Endothelial cell (in vitro differentiated cells): ENCODE data around the gene RANBP3L. TPM values are rescaled to one million over a fixed set of nuclear protein-coding genes. Genes with fewer than 3 reads are reported as not detected.
"Not testable (repeated sequence)": the region's sequence is repeated elsewhere in the genome, so short reads cannot be mapped to it uniquely, and the experiment has no call there.

Experiments
- DNase-seq: peaks from one replicate; pipeline ENCODE4 v3.0.0; 2021; ENCODE audit warnings: low spot score
- H3K27ac Mint-ChIP-seq: one replicate; pipeline ENCODE4 v1.8.0; 2021; ENCODE audit warnings: mixed read lengths, inconsistent platforms; ENCODE audit not compliant: unreplicated experiment
- H3K27me3 Mint-ChIP-seq: one replicate; pipeline ENCODE4 v1.8.0; 2021; ENCODE audit warnings: mild to moderate bottlenecking, moderate library complexity, mixed read lengths, inconsistent platforms; ENCODE audit not compliant: unreplicated experiment
- H3K36me3 Mint-ChIP-seq: one replicate; pipeline ENCODE4 v1.8.0; 2021; ENCODE audit warnings: mild to moderate bottlenecking, low read depth, mixed read lengths, inconsistent platforms; ENCODE audit not compliant: unreplicated experiment
- H3K4me1 Mint-ChIP-seq: one replicate; pipeline ENCODE4 v1.8.0; 2021; ENCODE audit warnings: mild to moderate bottlenecking, mixed read lengths, inconsistent platforms; ENCODE audit not compliant: unreplicated experiment
- H3K4me3 Mint-ChIP-seq: one replicate; pipeline ENCODE4 v1.8.0; 2021; ENCODE audit warnings: mild to moderate bottlenecking, mixed read lengths, inconsistent platforms; ENCODE audit not compliant: unreplicated experiment
- H3K9me3 Mint-ChIP-seq: one replicate; pipeline ENCODE4 v1.8.0; 2021; ENCODE audit warnings: mixed read lengths, inconsistent platforms; ENCODE audit not compliant: unreplicated experiment
- long read RNA-seq: library from polyadenylated mRNA; unstranded; transcript quantifications from one replicate; pipeline ENCODE4 v2.0.0, GENCODE V29; 2020; ENCODE audit not compliant: unreplicated experiment
- total RNA-seq: library from RNA; stranded (reverse); fragmentation: NEBNext Ultra II Directional; extraction: Animal tissue kit (Norgen Biotek cat#: 25700); gene quantifications from one replicate; pipeline ENCODE4 v1.2.1, GENCODE V29; 2021; ENCODE audit not compliant: unreplicated experiment
- TF ChIP-seq, protein P1 (sequence below): fragments of 200-600 bp; sonication (generic); IDR thresholded peaks from one replicate; pipeline ENCODE4 v1.5.0; 2021; ENCODE audit warnings: antibody characterized with exemption; ENCODE audit not compliant: unreplicated experiment

Gene RANBP3L, protein sequence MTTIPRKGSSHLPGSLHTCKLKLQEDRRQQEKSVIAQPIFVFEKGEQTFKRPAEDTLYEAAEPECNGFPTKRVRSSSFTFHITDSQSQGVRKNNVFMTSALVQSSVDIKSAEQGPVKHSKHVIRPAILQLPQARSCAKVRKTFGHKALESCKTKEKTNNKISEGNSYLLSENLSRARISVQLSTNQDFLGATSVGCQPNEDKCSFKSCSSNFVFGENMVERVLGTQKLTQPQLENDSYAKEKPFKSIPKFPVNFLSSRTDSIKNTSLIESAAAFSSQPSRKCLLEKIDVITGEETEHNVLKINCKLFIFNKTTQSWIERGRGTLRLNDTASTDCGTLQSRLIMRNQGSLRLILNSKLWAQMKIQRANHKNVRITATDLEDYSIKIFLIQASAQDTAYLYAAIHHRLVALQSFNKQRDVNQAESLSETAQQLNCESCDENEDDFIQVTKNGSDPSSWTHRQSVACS
- not detected for total RNA-seq
- long read RNA-seq, result 0 reads

DNA sequence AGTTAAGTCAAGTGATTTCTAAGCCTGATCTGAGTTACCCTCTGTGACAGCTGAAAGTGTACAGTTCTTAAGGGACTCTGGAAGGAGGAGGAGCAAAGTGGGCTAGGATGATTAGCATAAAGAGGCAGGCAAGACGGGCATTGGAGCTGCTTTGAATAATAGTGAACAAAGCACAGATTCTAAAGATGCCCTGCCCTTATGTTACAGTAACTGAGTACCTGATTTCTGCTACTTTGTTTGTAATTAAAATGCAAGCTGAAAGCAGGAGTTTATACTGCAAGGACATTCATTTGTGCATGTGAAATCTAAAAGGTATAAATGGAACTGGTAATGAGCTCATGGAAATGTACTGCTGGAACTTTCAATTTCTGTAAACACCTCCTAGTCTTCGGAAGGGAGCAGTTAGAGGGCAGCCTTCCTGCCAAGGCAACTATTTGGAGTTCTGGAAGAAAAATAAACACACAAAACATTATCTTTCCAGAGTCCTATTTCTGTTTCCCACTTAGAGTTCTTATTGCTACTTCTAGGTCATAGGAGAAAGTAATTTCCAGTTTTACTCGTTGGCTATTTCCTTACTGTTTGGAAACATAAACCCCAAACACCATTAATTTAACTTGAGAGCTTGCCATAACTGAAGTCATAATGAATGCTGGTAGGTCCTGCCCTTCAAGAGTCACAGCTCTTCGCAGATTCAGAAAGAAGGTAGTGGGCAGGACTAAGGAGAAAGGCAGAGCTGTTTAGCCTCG, at the start of gene RANBP3L:
RANBP3L (minus strand) TSS at position 45 of the 746 bp plus-strand sequence. CDS start 486 bp downstream, outside the sequence.
- Mint-ChIP-seq H3K4me3 (no peak within 1 kb of the TSS), H3K27me3 (no peaks in the 10 kb centered on the region), H3K36me3 (no peaks in the 10 kb centered on the region), H3K27ac (no peak within 1 kb of the TSS), H3K4me1 (peaks cover 16% of the 10 kb centered on the region), H3K9me3 (no peaks in the 10 kb centered on the region)
- TF ChIP-seq, protein P1, sequence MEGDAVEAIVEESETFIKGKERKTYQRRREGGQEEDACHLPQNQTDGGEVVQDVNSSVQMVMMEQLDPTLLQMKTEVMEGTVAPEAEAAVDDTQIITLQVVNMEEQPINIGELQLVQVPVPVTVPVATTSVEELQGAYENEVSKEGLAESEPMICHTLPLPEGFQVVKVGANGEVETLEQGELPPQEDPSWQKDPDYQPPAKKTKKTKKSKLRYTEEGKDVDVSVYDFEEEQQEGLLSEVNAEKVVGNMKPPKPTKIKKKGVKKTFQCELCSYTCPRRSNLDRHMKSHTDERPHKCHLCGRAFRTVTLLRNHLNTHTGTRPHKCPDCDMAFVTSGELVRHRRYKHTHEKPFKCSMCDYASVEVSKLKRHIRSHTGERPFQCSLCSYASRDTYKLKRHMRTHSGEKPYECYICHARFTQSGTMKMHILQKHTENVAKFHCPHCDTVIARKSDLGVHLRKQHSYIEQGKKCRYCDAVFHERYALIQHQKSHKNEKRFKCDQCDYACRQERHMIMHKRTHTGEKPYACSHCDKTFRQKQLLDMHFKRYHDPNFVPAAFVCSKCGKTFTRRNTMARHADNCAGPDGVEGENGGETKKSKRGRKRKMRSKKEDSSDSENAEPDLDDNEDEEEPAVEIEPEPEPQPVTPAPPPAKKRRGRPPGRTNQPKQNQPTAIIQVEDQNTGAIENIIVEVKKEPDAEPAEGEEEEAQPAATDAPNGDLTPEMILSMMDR, result no peak
- no peak for DNase-seq

DNA sequence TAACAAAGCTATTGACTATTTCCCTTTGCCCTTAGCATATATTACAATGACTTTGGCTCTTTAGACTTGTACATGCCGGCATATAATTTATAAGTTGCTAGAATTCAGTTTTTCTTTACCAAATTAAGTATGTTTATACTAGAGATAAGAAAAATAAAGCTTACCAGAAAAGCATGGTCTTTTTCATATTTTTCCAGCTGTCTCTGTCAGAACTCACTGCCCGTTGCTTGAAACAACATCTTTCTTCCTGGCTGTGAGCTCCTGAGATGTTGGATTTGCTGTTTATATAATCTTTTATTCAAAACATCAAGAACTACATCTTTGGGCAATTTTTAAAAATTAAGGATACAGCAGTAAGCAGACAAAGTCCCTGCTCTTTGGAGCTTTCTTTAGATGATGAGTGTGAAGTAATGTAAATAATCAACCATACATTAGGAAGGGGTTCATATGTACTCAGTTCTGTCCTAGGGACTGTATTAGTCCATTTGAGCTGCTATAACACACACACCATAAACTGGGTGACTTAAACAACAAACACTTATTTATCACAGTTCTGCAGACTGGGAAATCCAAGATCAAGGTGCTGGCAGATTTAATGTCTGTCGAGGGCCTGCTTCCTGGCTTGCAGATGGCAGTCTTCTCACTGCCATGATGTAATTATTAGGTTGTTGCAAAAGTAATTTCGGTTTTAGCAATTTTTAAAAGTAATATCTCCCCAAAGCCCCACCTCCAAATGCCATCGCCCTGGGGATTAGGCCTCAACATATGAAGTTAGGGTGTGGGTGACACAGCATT, 45.4 kb upstream of the RANBP3L start:
- no peaks in the 10 kb centered on the region for H3K36me3 Mint-ChIP-seq
- DNase-seq, result no peak
- H3K27ac Mint-ChIP-seq, result no peak overlapping the region
- no peak overlapping the region for H3K4me3 Mint-ChIP-seq
- no peaks in the 10 kb centered on the region for H3K27me3 Mint-ChIP-seq
- TF ChIP-seq, protein P1, result no peak
- no peaks in the 10 kb centered on the region for H3K4me1 Mint-ChIP-seq
- no peaks in the 10 kb centered on the region for H3K9me3 Mint-ChIP-seq

DNA sequence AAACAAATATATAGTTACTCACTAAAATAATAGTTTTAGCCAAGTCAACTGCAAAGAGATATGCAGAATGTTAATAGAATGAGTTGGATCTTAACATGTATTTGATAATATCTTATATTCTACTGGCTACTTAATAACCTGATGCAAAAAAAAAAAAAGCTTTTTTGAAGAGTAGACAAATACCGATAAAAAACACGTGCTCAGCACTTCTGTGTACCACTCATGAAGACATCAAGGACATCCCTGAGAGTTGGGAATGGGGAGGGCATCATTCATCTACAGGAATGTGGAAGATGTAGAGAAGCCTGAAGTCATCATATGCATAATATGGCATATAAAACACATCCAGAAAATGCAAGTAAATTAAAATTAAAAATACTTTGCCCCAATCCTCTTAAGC, 43.2 kb upstream of the RANBP3L start:
- H3K27me3 Mint-ChIP-seq, result no peaks in the 10 kb centered on the region

DNA sequence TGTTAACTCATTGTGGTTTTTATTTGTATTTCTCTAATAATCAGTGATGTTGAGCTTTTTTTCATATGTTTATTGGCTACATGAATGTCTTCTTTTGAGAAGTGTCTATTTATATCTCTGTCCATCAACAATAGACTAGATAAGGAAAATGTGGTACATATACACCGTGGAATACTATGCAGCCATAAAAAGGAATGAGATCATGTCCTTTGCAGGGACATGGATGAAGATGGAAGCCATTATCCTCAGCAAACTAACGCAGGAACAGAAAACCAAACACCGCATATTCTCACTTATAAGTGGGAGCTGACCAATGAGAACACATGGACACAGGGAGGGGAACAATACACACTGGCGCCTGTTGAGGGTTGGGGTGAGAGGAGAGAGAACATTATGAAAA, 40.0 kb upstream of the RANBP3L start:
- H3K27me3 Mint-ChIP-seq, H3K4me1 Mint-ChIP-seq, H3K36me3 Mint-ChIP-seq, H3K27ac Mint-ChIP-seq, H3K4me3 Mint-ChIP-seq, H3K9me3 Mint-ChIP-seq, DNase-seq: not testable (repeated sequence)

More for the DNA sequence above, 43.2 kb upstream of the RANBP3L start:
- no peaks in the 10 kb centered on the region for H3K36me3 Mint-ChIP-seq
- TF ChIP-seq, protein P1, result no peak
- no peak overlapping the region for H3K4me3 Mint-ChIP-seq
- no peak overlapping the region for H3K27ac Mint-ChIP-seq
- H3K9me3 Mint-ChIP-seq, result no peaks in the 10 kb centered on the region
- H3K4me1 Mint-ChIP-seq, result peaks cover 5% of the 10 kb centered on the region
- no peak for DNase-seq

DNA sequence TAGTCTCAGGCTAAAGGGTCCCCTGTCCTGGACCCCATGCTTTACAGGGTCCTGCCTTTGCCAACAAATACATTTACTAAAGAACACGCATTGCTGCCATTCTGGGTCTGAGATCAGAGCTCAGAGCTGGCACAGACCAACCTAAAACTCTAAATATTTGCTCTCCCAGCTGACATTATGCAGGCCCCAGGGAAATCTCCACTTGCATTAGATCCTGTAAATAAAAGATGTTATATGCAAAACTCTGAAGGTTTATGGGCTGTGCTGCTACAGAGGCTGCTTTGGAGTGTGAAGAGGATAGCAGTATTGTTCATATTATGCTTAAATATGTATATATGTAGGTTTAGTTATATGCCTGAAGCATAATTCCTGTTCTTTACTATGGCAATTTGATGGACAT, 35.9 kb upstream of the RANBP3L start:
- Mint-ChIP-seq H3K27me3 (no peaks in the 10 kb centered on the region), H3K27ac (no peak overlapping the region), H3K4me1 (peaks cover 5% of the 10 kb centered on the region), H3K36me3 (no peaks in the 10 kb centered on the region), H3K9me3 (no peaks in the 10 kb centered on the region), H3K4me3 (no peak overlapping the region)
- DNase-seq, result no peak
- TF ChIP-seq, protein P1, result no peak
